Gastroesophageal sphincter (tissue), 4 donors: Measurements from ENCODE around the gene ZSWIM5. TPM values are rescaled to one million over a fixed set of nuclear protein-coding genes. Genes with fewer than 3 reads are reported as not detected.

Experiments used
- ATAC-seq: fragments of 150-250 bp; one replicate; pipeline ENCODE4 v1.9.1; 2016; ENCODE audit warnings: mild to moderate bottlenecking, moderate library complexity
- H3K27ac ChIP-seq, 4 donors: fragments of 200-600 bp; sonication (generic) in 3 of 4; 1 replicate in 3 of 4; 2 replicates in 1 of 4; pipeline ENCODE4 v1.5.1; 2016 to 2019
- H3K27me3 ChIP-seq: fragments of 200-600 bp; sonication (generic); one replicate; pipeline ENCODE4 v1.5.1; 2019
- H3K36me3 ChIP-seq, 2 donors: fragments of 200-600 bp; sonication (generic); one replicate each; pipeline ENCODE4 v1.5.1; 2019; ENCODE audit warnings: control low read depth in 1 of 2
- H3K4me1 ChIP-seq, 3 donors: fragments of 200-600 bp; sonication (generic); 1 replicate in 2 of 3; 2 replicates in 1 of 3; pipeline ENCODE4 v1.5.1; 2016 to 2019; ENCODE audit warnings: control low read depth in 2 of 3
- H3K4me3 ChIP-seq, 2 donors: fragments of 200-600 bp; sonication (generic); one replicate each; pipeline ENCODE4 v1.5.1; 2019; ENCODE audit warnings: mild to moderate bottlenecking in 1 of 2, moderate library complexity in 1 of 2
- H3K9me3 ChIP-seq, 3 donors: fragments of 200-600 bp; sonication (generic); one replicate each; pipeline ENCODE4 v1.5.1; 2017 to 2019; ENCODE audit warnings: control low read depth in 2 of 3
- CTCF ChIP-seq, 4 experiments: fragments of 200-600 bp in 2 of 4; fragments of 450-650 bp in 2 of 4; sonication (generic) in 1 of 4; IDR thresholded peaks; one replicate each; pipeline ENCODE4 v1.5.1; 2017 to 2019; ENCODE audit warnings: antibody characterized with exemption in 4 of 4, mild to moderate bottlenecking in 2 of 4, moderate library complexity in 2 of 4
- EP300 ChIP-seq: sonication (generic); formaldehyde crosslinking; IDR thresholded peaks from one replicate; pipeline ENCODE4 v1.6.1; 2017; ENCODE audit warnings: antibody characterized with exemption, mild to moderate bottlenecking
- POLR2A ChIP-seq, 2 donors: fragments of 450-650 bp; IDR thresholded peaks; one replicate each; pipeline ENCODE4 v1.6.1; 2017; ENCODE audit warnings: antibody characterized with exemption in 2 of 2, mild to moderate bottlenecking in 2 of 2, moderate library complexity in 1 of 2
- POLR2AphosphoS5 ChIP-seq: sonication (generic); formaldehyde crosslinking; IDR thresholded peaks from one replicate; pipeline ENCODE4 v1.6.1; 2017; ENCODE audit warnings: antibody characterized with exemption
- WGBS, 2 donors: methylation state at CpG; one replicate each; pipeline ENCODE4 v1.1.5; 2018; ENCODE audit warnings: low coverage in 1 of 2; 5-methylcytosine and 5-hydroxymethylcytosine counted together
- total RNA-seq, 4 donors: library from RNA; depleted of rRNA; stranded (reverse); fragments of >200 nt; gene quantifications; one replicate each; pipeline ENCODE4 v1.1.0, GENCODE V29; 2016

Gene ZSWIM5
- total RNA-seq, 4 donors from 2014 or later, result 3.3 to 8.1 (median 5.8) TPM

GRCh38 chr1:45211076-45211475, 4.7 kb upstream of the ZSWIM5 start:
- TF ChIP-seq CTCF (IDR thresholded peaks at IDR 0.05) (no peak), POLR2A (IDR thresholded peaks at IDR 0.05) (no peak), EP300 (no peak), POLR2AphosphoS5 (no peak)
- H3K9me3 ChIP-seq, result no peaks in the 10 kb centered on the region
- no peak for ATAC-seq
- WGBS, 2 donors, result 50 to 73% methylated on average over 1 to 2 of the region's 3 CpGs
- no peaks in the 10 kb centered on the region for H3K27me3 ChIP-seq
- H3K4me3 ChIP-seq, result no peak overlapping the region
- peaks cover 0 to 14% (median 4%) of the 10 kb centered on the region in 3 donors for H3K4me1 ChIP-seq
- no peaks in the 10 kb centered on the region for H3K36me3 ChIP-seq
- H3K27ac ChIP-seq, result no peak overlapping the region

- H3K36me3 ChIP-seq, result no peaks in the 10 kb centered on the region
- ATAC-seq, result no peak
- H3K27ac ChIP-seq, result peak overlapping the region; percentile 80 to 93 (median 90)
- H3K4me3 ChIP-seq, result peak overlapping the region; percentile 74 to 99
- no peaks in the 10 kb centered on the region for H3K9me3 ChIP-seq
- H3K4me1 ChIP-seq, result peaks cover 0 to 29% (median 4%) of the 10 kb centered on the region in 3 donors
- no peak for TF ChIP-seq POLR2AphosphoS5
- no peak for TF ChIP-seq CTCF (IDR thresholded peaks at IDR 0.05)
- no peak for TF ChIP-seq EP300
- no peak for TF ChIP-seq POLR2A (IDR thresholded peaks at IDR 0.05)
- H3K27me3 ChIP-seq, result no peaks in the 10 kb centered on the region
- 7 to 13% methylated on average over 14 to 17 of the region's 18 CpGs for WGBS, 2 donors
Observed at GRCh38 chr1:45206808-45207623, 611 bp upstream of the ZSWIM5 start.

- Histone ChIP-seq H3K4me1 (peaks cover 0 to 29% (median 4%) of the 10 kb centered on the region in 3 donors), H3K27ac (peak overlapping the region; percentile 45 to 93 (median 90)), H3K4me3 (peak overlapping the region; percentile 74 to 99), H3K9me3 (no peaks in the 10 kb centered on the region), H3K36me3 (no peaks in the 10 kb centered on the region), H3K27me3 (no peaks in the 10 kb centered on the region)
- no peak for TF ChIP-seq POLR2AphosphoS5
- 1 to 5% methylated on average over 9 to 17 of the region's 43 CpGs for WGBS, 2 donors
- ATAC-seq, result peak; percentile 63
Observed at GRCh38 chr1:45205011-45205909, 1.1 kb downstream of the ZSWIM5 start.

- Histone ChIP-seq H3K4me3 (no peak overlapping the region), H3K27me3 (no peaks in the 10 kb centered on the region), H3K36me3 (no peaks in the 10 kb centered on the region), H3K9me3 (no peaks in the 10 kb centered on the region), H3K27ac (no peak overlapping the region), H3K4me1 (peaks cover 0 to 16% (median 0%) of the 10 kb centered on the region in 3 donors)
- 90 to 91% methylated on average over 2 of the region's 3 CpGs for WGBS, 2 donors
- no peak for TF ChIP-seq POLR2AphosphoS5
- no peak for TF ChIP-seq EP300
- TF ChIP-seq POLR2A (IDR thresholded peaks at IDR 0.05), result no peak
- TF ChIP-seq CTCF (IDR thresholded peaks at IDR 0.05), result no peak
- ATAC-seq, result no peak
Observed at GRCh38 chr1:45200906-45201500, 5.4 kb downstream of the ZSWIM5 start.

- no peaks in the 10 kb centered on the region for H3K9me3 ChIP-seq
- TF ChIP-seq CTCF (IDR thresholded peaks at IDR 0.05) (no peak), POLR2AphosphoS5 (no peak), EP300 (no peak), POLR2A (IDR thresholded peaks at IDR 0.05) (no peak)
- no peak for ATAC-seq
- no peaks in the 10 kb centered on the region for H3K27me3 ChIP-seq
- no peak overlapping the region for H3K27ac ChIP-seq
- no peaks in the 10 kb centered on the region for H3K36me3 ChIP-seq
- peaks cover 0 to 16% (median 0%) of the 10 kb centered on the region in 3 donors for H3K4me1 ChIP-seq
- H3K4me3 ChIP-seq, result no peak overlapping the region
Observed at GRCh38 chr1:45200435-45200834, 6.0 kb downstream of the ZSWIM5 start.
